Stimulated activated CD8-positive, alpha-beta memory T cell treated with anti-CD3 and anti-CD28 coated beads, Interleukin-4, amount 100 ng/mL, for 4 hours (primary cell): ENCODE results near the gene NUDT9.
"Not testable (repeated sequence)": the region's sequence is repeated elsewhere in the genome, so short reads cannot be mapped to it uniquely, and the experiment has no call there.

ENCODE experiments used
- DNase-seq, 2 donors: peaks; one replicate each; pipeline ENCODE4 v3.0.0-alpha.2; 2020; ENCODE audit warnings: low read depth in 2 of 2, low spot score in 1 of 2

Gene NUDT9, protein sequence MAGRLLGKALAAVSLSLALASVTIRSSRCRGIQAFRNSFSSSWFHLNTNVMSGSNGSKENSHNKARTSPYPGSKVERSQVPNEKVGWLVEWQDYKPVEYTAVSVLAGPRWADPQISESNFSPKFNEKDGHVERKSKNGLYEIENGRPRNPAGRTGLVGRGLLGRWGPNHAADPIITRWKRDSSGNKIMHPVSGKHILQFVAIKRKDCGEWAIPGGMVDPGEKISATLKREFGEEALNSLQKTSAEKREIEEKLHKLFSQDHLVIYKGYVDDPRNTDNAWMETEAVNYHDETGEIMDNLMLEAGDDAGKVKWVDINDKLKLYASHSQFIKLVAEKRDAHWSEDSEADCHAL

DNA sequence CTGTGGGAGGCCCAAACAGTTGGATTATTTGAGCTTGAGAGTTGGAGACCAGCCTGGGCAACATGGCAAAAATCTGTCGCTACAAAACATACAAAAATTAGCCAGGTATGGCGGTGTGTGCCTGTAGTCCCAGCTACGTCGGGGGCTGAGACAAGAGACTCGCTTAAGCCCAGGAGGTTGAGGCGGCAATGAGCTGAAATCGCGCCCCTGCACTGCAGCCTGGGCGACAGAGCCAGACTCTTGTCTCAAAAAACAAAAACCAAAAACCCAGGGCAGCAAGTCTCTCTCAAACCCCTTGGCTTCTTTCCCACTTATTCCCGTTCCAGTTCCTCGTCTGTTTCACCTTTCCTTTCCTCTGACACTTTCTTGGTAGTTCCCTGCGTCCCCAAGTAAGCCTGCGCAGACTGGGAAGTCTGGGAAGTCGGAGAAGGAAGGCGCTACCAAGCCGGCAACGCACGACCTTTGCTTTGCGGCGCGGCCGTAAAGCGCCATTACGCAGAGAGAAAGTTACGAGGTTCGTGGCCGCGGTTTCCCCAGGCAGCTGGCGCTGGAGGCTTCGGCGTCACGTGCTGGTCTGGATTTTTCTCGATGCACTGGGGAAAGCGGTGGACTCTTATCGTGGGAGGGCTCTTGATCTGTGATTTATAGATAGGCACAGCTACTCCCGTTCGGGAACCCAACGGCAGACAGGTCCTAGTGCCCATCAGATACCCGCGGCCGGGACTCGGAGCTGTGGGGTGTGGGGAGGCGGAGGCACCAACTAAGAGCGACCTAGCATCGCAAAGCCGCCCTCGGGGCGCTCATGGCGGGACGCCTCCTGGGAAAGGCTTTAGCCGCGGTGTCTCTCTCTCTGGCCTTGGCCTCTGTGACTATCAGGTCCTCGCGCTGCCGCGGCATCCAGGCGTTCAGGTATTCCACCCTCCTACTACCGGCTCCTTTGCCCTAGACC lies at the start of gene NUDT9:
NUDT9 (plus strand) TSS at position 470 of the 949 bp plus-strand sequence; CDS start at position 803, 333 bp downstream.
- DNase-seq: peak; percentile 57 to 70

DNA sequence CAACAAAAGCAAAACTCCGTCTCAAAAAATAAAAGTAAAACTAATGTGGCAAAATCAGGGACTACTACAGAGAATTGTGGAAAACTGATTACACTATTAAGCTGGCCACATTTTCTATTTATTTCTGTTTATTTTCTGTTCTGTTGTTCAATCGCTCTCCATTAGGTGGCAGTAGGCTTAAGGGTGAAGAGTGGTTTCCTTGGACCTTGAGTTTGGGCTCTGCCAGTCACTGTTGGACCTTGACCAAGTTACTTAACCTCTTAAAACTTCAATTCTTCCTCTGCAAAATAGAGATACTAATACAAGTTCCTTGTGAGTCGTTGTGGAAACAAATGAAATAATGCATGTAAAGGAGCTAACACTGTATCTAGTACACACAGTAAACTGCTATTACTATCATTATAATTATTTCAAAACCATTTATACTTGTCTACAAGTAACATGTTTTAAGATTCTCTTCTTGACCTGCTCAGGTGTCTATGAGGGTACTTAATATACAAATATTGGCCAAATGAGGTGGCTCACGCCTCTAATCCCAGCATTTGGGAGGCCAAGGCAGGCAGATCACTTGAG lies 46.6 kb upstream of the NUDT9 start:
- no peak for DNase-seq

DNA sequence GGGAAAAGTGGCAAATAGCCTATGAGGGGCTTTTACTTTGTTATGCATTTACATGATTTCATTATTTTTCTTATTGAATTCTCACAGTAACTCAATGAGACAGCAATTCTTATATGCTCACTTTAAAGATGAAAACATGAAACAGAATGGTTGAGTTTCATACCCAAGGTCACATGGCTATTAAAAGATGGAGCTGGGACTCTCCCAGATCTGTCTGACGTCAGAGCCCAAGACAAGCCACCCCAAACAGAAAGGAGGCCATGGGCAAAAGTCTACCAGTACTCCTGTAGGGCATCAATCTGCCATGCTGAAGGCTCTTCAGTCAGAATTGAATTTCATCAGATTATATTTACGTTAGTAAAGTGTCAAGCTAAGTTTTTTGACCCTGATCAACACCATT lies 44.6 kb upstream of the NUDT9 start:
- DNase-seq: no peak

DNA sequence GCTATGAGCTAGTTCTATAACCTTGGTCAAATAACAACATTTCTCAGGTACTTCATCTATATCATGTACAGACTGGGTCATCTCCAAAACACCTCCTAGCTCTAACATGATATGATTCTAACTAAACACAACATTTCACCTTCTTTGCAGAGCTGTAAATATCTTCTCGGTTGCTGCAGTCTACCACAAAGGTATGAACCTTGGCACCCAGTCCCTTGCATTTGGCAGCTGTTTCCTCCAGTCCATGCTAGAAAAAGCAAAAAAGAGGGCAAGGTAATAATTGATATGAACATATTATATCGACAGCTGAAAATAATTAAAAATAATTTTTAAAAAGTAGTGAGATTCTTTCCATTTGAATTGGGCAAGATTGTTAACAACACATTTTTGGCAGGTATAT lies 40.3 kb upstream of the NUDT9 start:
- no peak for DNase-seq

DNA sequence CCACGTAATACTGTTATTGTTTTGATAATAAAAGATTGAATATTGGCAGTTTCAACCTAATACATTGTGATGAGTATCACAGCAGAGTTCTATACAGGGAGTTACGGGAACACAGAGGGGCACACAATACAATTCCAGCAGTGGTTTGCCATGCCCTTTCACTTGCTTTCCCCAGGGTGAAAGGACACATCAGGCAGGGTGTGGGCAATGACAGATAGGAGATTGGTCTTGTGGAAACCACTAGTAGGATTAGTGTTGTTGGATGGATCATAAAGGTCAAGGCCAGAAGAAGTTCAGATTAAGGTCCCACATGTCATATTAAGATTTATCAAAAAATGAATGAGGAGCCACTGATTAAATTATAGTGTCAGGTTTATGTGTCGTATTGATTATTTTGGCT lies 39.4 kb upstream of the NUDT9 start:
- DNase-seq: no peak

DNA sequence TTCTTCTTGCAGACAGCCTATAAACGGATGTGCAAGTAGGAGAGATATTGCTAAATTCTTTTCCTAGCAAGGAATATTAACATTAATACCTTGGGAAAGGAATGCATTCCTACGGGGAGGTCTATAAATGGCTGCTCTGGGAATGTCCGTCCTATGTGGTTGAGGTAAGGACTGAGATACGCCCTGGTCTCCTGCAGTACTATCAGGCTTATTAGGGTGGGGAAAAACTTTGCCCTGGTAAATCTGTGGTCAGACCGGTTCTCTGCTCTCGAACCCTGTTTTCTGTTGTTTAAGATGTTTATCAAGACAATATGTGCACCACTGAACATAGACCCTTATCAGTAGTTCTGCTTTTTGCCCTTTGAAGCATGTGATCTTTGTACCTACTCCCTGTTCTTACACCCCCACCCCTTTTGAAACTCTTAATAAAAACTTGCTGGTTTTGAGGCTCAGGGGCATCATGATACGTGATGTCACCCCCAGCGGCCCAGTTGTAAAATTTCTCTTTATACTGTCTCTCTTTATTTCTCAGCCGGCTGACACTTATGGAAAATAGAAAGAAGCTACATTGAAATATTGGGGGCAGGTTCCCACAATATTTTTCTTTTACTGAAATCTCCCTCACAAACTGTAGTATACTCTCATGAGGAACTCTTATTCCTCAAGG lies 37.8 kb upstream of the NUDT9 start:
- not testable (repeated sequence) for DNase-seq

DNA sequence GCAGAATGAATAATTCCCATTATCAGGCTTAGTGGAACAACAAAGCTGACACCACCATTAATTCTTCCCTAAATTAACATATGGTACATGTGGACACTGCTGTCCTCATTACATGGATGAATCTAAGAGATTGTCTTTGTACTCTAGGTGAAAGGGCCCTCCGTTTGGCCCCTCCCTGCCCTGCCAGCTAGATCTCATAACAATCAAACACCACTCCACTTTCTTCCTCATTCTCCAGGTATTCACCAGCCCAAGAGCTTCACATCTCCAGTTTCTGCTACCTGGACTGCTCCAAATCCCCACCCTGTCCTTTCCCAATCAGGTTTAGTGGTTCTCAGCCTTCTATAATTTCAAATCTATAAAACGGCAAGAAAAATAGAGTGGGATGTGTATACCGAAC lies 35.1 kb upstream of the NUDT9 start:
- no peak for DNase-seq

DNA sequence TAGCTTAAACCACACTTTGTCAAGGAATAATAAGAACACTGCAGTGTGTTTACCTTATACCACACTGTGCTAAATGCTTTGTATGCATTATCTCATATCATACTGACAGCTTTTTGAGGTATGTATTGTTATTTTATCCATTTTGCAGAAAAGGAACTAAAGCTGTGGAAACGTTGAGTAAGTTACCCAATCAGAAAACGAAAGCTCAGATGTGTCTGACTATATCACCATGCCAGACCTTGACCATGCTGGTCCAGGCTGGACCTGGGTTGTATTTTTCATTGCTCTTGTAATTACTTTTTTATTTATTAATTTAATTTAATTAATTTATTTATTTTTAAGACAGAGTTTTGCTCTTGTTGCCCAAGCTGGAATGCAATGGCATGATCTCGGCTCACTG lies 33.5 kb upstream of the NUDT9 start:
- DNase-seq: no peak

DNA sequence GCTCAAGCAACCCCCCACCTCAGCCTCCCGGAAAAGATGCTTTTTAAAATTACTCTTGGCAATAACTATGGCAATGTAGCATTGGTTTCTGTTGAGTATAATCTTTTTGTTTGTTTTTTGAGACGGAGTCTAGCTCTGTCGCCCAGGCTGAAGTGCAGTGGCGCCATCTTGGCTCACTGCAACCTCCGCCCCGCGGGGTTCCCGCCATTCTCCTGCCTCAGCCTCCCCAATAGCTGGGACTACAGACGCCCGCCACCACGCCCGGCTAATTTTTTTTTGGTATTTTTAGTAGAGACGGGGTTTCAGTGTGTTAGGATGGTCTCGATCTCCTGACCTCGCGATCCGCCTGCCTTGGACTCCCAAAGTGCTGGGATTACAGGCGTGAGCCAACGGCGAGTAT lies 32.3 kb upstream of the NUDT9 start:
- DNase-seq: not testable (repeated sequence)

DNA sequence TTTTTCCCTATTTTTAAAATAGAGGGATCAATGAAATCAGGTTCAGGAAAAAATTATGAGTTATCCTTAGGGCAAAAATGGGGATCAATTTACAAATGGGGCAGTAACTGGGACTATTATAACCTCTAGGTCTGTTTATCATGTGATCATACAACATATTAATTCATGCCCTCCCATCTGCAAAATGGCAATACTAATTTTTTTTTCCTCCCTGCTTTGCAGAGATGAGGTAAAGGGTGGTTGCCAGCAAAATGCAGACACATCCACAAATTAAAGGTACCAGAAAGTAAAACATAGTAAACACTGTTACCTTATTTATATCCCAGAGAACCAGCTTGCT lies 31.9 kb upstream of the NUDT9 start:
- no peak for DNase-seq

DNA sequence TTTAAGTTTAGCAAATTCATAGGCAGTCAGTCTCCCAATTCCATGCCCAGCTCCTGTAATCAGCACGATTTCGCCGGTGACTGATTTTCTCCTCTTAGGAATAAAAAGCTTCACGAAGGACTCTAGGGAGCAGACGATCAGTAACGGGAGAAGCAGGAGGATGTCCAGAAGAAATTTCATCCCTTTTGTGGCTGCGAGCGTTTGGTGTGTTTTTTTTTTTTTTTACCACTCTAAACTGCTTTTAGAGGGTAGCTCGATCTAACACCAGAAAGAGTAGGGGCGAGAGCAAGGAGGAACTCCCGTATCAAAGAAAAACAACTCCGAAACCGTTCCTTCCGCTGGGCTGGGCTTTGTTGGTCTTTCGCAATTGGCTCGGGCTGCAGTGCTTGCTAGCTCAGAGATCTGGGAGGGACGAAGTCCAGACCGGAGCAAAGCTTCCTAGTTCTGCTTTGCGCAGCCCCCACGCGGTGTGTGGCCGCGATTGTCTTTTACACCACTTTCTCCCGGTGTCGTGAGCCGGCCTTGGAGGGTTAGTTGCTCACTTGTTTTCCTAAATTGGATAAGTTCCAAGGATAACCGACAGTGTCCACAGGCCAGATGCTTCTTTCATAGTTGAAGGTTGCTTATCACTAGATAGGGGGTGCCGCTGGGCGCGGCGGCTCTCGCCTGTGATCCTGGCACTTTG lies 31.3 kb upstream of the NUDT9 start, which contains the start of gene HSD17B11:
HSD17B11 (minus strand) TSS at position 298 of the 685 bp plus-strand sequence; CDS start at position 180, 118 bp downstream.
- DNase-seq: peak; percentile 48 to 64

DNA sequence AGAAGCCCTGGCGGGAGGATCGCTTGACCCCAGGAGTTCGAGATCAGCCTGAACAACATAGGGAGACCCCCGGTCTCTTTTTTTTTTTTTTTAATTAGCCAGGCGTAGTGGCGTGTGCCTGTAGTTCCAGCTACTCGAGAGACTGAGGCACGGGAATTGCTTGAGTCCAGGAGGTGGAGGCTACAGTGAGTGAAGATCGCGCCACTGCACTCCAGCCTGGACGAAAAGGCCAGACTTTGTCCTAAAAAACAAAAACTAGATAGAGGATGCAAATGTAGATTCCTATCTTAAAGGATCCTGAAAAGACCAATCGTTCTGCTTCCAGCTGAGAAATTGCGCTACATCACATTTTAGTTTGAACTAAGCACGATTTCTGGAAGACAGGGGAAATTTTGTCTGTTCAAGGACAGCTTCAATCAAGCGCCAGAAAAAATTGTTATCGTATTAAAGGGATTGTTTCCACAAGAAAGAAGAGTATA lies 30.8 kb upstream of the NUDT9 start:
- no peak for DNase-seq

DNA sequence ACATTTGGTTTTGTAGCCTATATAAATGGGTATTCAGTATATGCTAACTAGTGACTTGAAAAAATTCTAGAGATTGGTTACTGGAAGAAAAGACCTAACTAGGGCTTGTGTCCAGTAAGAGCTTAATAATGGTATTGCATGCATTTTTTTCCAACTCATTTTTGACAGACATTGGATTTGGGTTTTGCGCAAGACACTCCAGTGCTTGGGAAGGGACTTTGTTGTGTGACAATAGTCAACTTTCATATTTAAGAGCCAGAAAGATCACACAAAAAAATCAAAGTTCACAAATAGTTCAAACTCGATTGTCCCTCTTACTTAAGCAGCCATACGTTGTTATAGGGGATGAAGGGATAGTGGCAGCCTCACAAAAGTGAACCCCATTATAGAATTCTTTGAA lies 30.2 kb upstream of the NUDT9 start:
- no peak for DNase-seq

DNA sequence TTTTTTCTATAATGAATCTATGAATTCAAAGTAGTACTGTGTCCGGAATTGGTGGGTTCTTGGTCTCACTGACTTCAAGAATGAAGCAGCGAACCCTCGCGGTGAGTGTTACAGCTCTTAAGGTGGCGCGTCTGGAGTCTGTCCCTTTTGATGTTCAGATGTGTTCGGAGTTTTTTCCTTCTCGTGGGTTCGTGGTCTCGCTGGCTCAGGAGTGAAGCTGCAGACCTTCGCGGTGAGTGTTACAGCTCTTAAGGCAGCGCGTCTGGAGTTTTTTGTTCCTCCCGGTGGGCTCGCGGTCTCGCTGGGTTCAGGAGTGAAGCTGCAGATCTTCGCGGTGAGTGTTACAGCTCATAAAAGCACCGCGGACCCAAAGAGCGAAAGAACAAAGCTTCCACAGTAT lies 27.3 kb upstream of the NUDT9 start:
- DNase-seq: not testable (repeated sequence)

DNA sequence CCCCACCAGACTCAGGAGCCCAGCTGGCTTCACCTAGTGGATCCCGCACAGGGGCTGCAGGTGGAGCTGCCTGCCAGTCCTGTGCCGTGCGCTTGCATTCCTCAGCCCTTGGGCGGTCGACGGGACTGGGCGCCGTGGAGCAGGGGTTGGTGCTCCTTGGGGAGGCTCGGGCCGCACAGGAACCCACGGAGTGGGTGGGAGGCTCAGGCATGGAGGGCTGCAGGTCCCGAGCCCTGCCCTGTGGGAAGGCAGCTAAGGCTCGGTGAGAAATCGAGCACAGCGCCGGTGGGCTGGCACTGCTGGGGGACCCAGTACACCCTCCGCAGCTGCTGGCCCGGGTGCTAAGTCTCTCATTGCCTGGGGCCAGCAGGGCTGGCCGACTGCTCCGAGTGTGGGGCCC lies 26.5 kb upstream of the NUDT9 start:
- not testable (repeated sequence) for DNase-seq

DNA sequence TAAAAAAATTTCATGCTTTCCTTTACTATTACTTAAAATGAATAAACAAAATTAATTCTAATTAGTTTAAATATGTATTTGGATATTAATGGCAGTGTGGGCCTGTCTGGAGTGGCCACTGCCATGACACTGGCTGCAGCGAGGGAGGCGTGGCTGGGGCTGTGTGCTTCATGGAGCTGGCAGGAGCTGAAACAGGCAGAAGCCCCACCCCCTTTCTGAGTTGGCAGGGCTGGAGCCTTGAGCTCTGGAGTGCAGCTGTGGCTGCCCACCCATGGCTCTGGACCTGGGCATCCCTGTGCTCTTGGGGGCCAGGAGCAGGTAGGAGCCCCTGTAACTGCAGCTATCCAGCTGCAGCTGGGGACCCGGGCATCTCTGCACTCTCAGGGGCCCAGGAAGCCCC lies 23.2 kb upstream of the NUDT9 start:
- no peak for DNase-seq

DNA sequence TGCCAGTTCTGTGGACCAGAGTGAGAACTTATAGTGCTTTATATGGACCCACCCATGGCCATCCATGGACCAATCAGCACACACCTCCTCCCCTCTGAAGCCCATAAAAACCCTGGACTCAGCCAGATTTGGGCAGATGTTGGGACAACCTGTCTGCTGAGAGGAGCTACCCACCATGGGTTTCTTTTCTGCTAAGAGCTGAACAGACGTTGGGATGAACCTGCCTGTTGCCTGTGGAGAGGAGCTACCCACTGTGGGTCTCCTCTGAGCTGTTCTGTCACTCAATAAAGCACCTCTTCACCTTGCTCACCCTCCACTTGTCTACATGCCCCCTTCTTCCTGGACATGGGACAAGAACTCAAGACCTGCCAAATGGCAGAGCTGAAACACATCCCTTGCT lies 22.4 kb upstream of the NUDT9 start:
- DNase-seq: no peak

DNA sequence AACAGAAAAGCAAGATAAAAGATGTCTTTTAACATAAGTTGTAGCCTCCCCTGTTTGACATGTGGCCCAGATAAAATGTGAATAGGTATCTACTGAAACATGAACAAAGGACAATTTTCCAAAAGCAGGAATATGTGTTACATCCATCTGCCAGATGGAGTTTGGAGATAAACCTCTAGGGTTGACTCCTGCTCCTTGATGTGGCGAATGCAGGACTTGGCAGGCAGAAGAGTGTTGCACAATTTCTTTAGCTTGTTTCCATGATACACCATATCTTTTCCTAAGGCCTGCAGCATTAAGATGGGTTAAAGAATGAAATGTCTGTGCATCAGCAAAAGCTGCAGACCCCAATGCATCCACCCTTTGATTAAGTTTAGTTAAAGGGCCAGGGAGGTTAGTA lies 18.6 kb upstream of the NUDT9 start:
- DNase-seq: not testable (repeated sequence)

DNA sequence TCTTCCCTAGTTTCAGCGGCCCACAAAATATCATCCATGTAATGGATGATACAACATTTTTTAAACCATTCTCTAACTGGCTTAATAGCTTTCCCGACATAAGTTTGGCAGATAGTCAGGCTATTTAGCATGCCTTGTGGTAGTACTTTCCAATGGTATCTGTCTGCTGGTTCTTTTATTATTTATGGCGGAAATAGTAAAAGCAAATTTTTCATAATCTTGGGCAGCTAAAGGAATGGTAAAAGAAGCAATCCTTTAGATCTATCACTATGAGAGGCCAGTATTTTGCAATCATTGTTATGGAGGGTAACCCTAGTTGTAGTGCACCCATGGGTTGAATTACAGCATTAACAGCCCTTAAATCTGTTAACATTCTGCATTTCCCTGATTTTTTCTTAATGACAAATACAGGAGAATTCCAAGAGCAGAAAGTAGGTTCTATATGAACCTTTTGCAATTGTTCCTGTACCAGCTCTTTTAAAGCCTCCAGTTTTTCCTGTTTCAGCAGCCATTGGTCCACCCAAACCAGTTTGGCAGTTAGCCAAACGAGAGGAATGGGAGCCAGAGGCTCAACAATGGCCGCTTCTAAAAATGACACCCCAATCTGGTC lies 17.1 kb upstream of the NUDT9 start:
- DNase-seq: no peak

DNA sequence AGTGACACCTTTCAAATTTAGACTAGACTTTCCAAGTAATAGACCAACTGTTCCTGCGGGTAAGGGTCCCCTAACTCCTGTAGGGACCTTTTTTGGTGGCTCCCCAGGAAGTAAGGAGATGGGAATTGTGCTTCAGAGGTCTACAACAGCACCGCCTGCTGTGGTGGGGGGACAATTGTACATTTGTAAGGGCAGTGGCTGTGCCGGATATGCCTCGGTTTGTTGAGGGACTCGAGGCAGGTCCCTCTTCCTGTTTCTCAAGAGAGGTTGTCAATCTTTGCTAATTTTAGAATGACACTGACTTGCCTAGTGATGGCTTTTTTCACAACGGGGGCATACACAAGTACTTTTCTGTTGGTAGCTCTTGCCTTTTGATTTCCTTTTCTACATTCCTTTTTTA lies 15.9 kb upstream of the NUDT9 start:
- DNase-seq: no peak
